Measurements from ENCODE around the gene MAP3K14.

Gene MAP3K14

GRCh38 chr17:45298546-45299285 is 18.1 kb downstream of the MAP3K14 start:
- no peak for DNase-seq

GRCh38 chr17:45296833-45297124 is 20.0 kb downstream of the MAP3K14 start:
- no peak for DNase-seq

GRCh38 chr17:45296003-45296832 is 20.6 kb downstream of the MAP3K14 start:
- no peak for DNase-seq

- DNase-seq, result no peak
Measured at GRCh38 chr17:45294506-45294905, 22.3 kb downstream of the MAP3K14 start.

GRCh38 chr17:45293413-45294211 is 23.2 kb downstream of the MAP3K14 start:
- no peak for DNase-seq

- no peak for DNase-seq
Measured at GRCh38 chr17:45292696-45293412, 24.0 kb downstream of the MAP3K14 start.

- DNase-seq, result peak in 1 of 2 experiments; percentile 38
Measured at GRCh38 chr17:45291171-45291805, 25.5 kb downstream of the MAP3K14 start.

- no peak for DNase-seq
Measured at GRCh38 chr17:45290269-45290765, 26.5 kb downstream of the MAP3K14 start.

GRCh38 chr17:45289301-45290268 is 27.2 kb downstream of the MAP3K14 start:
- no peak for DNase-seq

- DNase-seq, result no peak
Measured at GRCh38 chr17:45288825-45289224, 28.0 kb downstream of the MAP3K14 start.

GRCh38 chr17:45287526-45288500 is 29.0 kb downstream of the MAP3K14 start:
- DNase-seq, result no peak

- no peak for DNase-seq
Measured at GRCh38 chr17:45286286-45286685, 30.5 kb downstream of the MAP3K14 start.

- peak in 1 of 2 experiments; percentile 15 for DNase-seq
Measured at GRCh38 chr17:45284176-45285140, 32.4 kb downstream of the MAP3K14 start.

GRCh38 chr17:45283711-45284110 is 33.1 kb downstream of the MAP3K14 start:
- DNase-seq, result no peak

- no peak for DNase-seq
Measured at GRCh38 chr17:45282683-45283644, 33.9 kb downstream of the MAP3K14 start.

GRCh38 chr17:45279898-45280297 is 36.9 kb downstream of the MAP3K14 start:
- DNase-seq, result no peak

- no peak for DNase-seq
Measured at GRCh38 chr17:45277992-45278391, 38.8 kb downstream of the MAP3K14 start.
